CD8-positive, alpha-beta memory T cell (primary cell): ENCODE data around the gene NPBWR2. TPM values are rescaled to one million over a fixed set of nuclear protein-coding genes. Genes with fewer than 3 reads are reported as not detected.
A peak's percentile ranks its signal among the peaks of the same experiment; 100 is the strongest.

ENCODE experiments used
- CTCF ChIA-PET: fragments of 350-600 bp; sonication (Branson Sonifier 250); formaldehyde crosslinking; loops from one replicate; lab custom pipeline; 2021; ENCODE audit warnings: antibody characterized with exemption; lab: Charles Lee
- POLR2A ChIA-PET: fragments of 350-600 bp; sonication (Branson Sonifier 250); formaldehyde crosslinking; loops from one replicate; lab custom pipeline; 2021; ENCODE audit warnings: antibody characterized with exemption; lab: Charles Lee
- DNase-seq, 5 donors: peaks; one replicate each; pipeline versions ENCODE4 v3.0.0 to v3.0.0-alpha.2; 2020 to 2022; ENCODE audit warnings: mixed read lengths in 1 of 5
- H3K27ac ChIP-seq: one replicate; pipeline ENCODE4 v1.7.0; 2013; ENCODE audit warnings: low read depth, mild to moderate bottlenecking, low read length, moderate library complexity
- H3K27me3 ChIP-seq: 2 replicates; pipeline ENCODE4 v1.7.0; 2013; ENCODE audit warnings: low read length, mild to moderate bottlenecking; ENCODE audit not compliant: insufficient read depth, poor library complexity, severe bottlenecking
- H3K36me3 ChIP-seq: 2 replicates; pipeline ENCODE4 v1.7.0; 2013; ENCODE audit warnings: mild to moderate bottlenecking, low read length, moderate library complexity; ENCODE audit not compliant: insufficient read depth
- H3K4me1 ChIP-seq: 2 replicates; pipeline ENCODE4 v1.7.0; 2013; ENCODE audit warnings: mild to moderate bottlenecking, low read length, moderate library complexity; ENCODE audit not compliant: insufficient read depth
- H3K4me3 ChIP-seq: 2 replicates; pipeline ENCODE4 v1.7.0; 2013; ENCODE audit warnings: mild to moderate bottlenecking, low read length
- H3K9me3 ChIP-seq: 2 replicates; pipeline ENCODE4 v1.7.0; 2013; ENCODE audit warnings: mild to moderate bottlenecking, low read length
- H3K27ac Mint-ChIP-seq, 8 donors: one replicate each; pipeline ENCODE4 v1.8.0; 2020 to 2021; ENCODE audit warnings: mixed read lengths in 8 of 8, mild to moderate bottlenecking in 6 of 8, inconsistent platforms in 3 of 8, moderate library complexity in 3 of 8
- H3K27me3 Mint-ChIP-seq, 2 donors: one replicate each; pipeline ENCODE4 v1.8.0; 2020 to 2021; ENCODE audit warnings: mixed read lengths in 2 of 2, mild to moderate bottlenecking in 1 of 2, moderate library complexity in 1 of 2
- H3K36me3 Mint-ChIP-seq, 3 donors: one replicate each; pipeline ENCODE4 v1.8.0; 2020 to 2021; ENCODE audit warnings: mixed read lengths in 3 of 3, inconsistent platforms in 1 of 3, mild to moderate bottlenecking in 1 of 3
- H3K4me1 Mint-ChIP-seq, 3 donors: one replicate each; pipeline ENCODE4 v1.8.0; 2020 to 2021; ENCODE audit warnings: mixed read lengths in 3 of 3, inconsistent platforms in 1 of 3, mild to moderate bottlenecking in 1 of 3
- H3K4me3 Mint-ChIP-seq, 7 donors: one replicate each; pipeline ENCODE4 v1.8.0; 2020 to 2021; ENCODE audit warnings: mixed read lengths in 7 of 7, mild to moderate bottlenecking in 6 of 7, moderate library complexity in 4 of 7, inconsistent platforms in 2 of 7
- H3K9me3 Mint-ChIP-seq, 5 donors: one replicate each; pipeline ENCODE4 v1.8.0; 2020 to 2022; ENCODE audit warnings: mixed read lengths in 5 of 5, mild to moderate bottlenecking in 3 of 5, moderate library complexity in 2 of 5, inconsistent platforms in 1 of 5
- polyA plus RNA-seq: library from polyadenylated mRNA; unstranded; fragments of 300-500 nt; fragmentation: Illumina TruSeq; gene quantifications from one replicate; pipeline ENCODE4 v1.2.3, GENCODE V29; 2021
- total RNA-seq, 2 experiments: library from RNA; stranded (reverse); gene quantifications; one replicate each; pipeline ENCODE4 v1.2.3, GENCODE V29; 2021

The NPBWR2 gene
- total and polyA plus RNA-seq, 3 experiments from 2014 or later, result not detected

GRCh38 chr20:64071341-64072332 lies 35.7 kb downstream of the NPBWR2 start:
- H3K27me3 ChIP-seq, result no peaks in the 10 kb centered on the region
- DNase-seq, result no peak
- Mint-ChIP-seq H3K4me1 (peaks cover 0 to 20% (median 3%) of the 10 kb centered on the region in 3 donors), H3K9me3 (no peaks in the 10 kb centered on the region), H3K4me3 (no peak overlapping the region), H3K27me3 (no peaks in the 10 kb centered on the region), H3K36me3 (peaks cover 0 to 35% (median 0%) of the 10 kb centered on the region in 3 donors), H3K27ac (peak overlapping the region in 2 of 8 donors; percentile 60 to 74)
- POLR2A ChIA-PET, result interaction anchor here (0.7 kb wide), 1 partner anchor 79 kb away, joined by 4 read pairs; no protein-coding TSS in a partner anchor
- H3K4me1 ChIP-seq, result peaks cover 24% of the 10 kb centered on the region
- no peaks in the 10 kb centered on the region for H3K9me3 ChIP-seq
- no peak overlapping the region for H3K27ac ChIP-seq
- CTCF ChIA-PET, result interaction anchor here (0.9 to 1.8 kb wide), 3 partner anchors 9 to 354 kb away, joined by 3 to 4 read pairs (median 3); no protein-coding TSS in a partner anchor
- peaks cover 7% of the 10 kb centered on the region for H3K36me3 ChIP-seq
- no peak overlapping the region for H3K4me3 ChIP-seq

GRCh38 chr20:64070244-64070993 lies 36.9 kb downstream of the NPBWR2 start:
- no peaks in the 10 kb centered on the region for H3K27me3 ChIP-seq
- POLR2A ChIA-PET, result interaction anchor here (1.2 kb wide), 1 partner anchor 9 kb away, joined by 6 read pairs; the partner anchor contains the start of genes OPRL1 and RGS19
- no peaks in the 10 kb centered on the region for H3K9me3 ChIP-seq
- CTCF ChIA-PET, result interaction anchor here (2.2 kb wide), 1 partner anchor 8 kb away, joined by 7 read pairs; no protein-coding TSS in a partner anchor
- H3K36me3 Mint-ChIP-seq, result peaks cover 0 to 28% (median 0%) of the 10 kb centered on the region in 3 donors
- peak overlapping the region in 2 of 8 donors; percentile 11 to 37 for H3K27ac Mint-ChIP-seq
- H3K9me3 Mint-ChIP-seq, result no peaks in the 10 kb centered on the region
- no peak overlapping the region for H3K4me3 Mint-ChIP-seq
- H3K4me1 Mint-ChIP-seq, result peaks cover 10 to 24% (median 13%) of the 10 kb centered on the region in 3 donors
- H3K27ac ChIP-seq, result no peak overlapping the region
- no peak for DNase-seq
- peaks cover 4% of the 10 kb centered on the region for H3K36me3 ChIP-seq
- no peak overlapping the region for H3K4me3 ChIP-seq
- peaks cover 31% of the 10 kb centered on the region for H3K4me1 ChIP-seq
- no peaks in the 10 kb centered on the region for H3K27me3 Mint-ChIP-seq

- Mint-ChIP-seq H3K9me3 (no peaks in the 10 kb centered on the region), H3K36me3 (peaks cover 0 to 24% (median 0%) of the 10 kb centered on the region in 3 donors), H3K27me3 (no peaks in the 10 kb centered on the region), H3K4me3 (no peak overlapping the region), H3K4me1 (peaks cover 14 to 30% (median 17%) of the 10 kb centered on the region in 3 donors), H3K27ac (no peak overlapping the region)
- H3K36me3 ChIP-seq, result no peaks in the 10 kb centered on the region
- H3K27ac ChIP-seq, result no peak overlapping the region
- no peak for DNase-seq
- H3K27me3 ChIP-seq, result no peaks in the 10 kb centered on the region
- ChIA-PET POLR2A (interaction anchor here (1.2 kb wide), 1 partner anchor 10 kb away, joined by 6 read pairs; the partner anchor contains the start of genes OPRL1 and RGS19), CTCF (interaction anchor here (0.7 to 2.2 kb wide), 4 partner anchors 8 to 10 kb away, joined by 3 to 7 read pairs (median 3); partner anchors contain the start of gene RGS19)
- H3K9me3 ChIP-seq, result no peaks in the 10 kb centered on the region
- no peak overlapping the region for H3K4me3 ChIP-seq
- peaks cover 36% of the 10 kb centered on the region for H3K4me1 ChIP-seq
Measured at GRCh38 chr20:64069614-64070243, 37.6 kb downstream of the NPBWR2 start.

GRCh38 chr20:64069209-64069613 lies 38.2 kb downstream of the NPBWR2 start:
- Mint-ChIP-seq H3K27ac (no peak overlapping the region), H3K36me3 (peaks cover 0 to 19% (median 0%) of the 10 kb centered on the region in 3 donors), H3K4me1 (peaks cover 14 to 35% (median 20%) of the 10 kb centered on the region in 3 donors), H3K9me3 (no peaks in the 10 kb centered on the region), H3K4me3 (no peak overlapping the region), H3K27me3 (no peaks in the 10 kb centered on the region)
- H3K4me3 ChIP-seq, result no peak overlapping the region
- no peak overlapping the region for H3K27ac ChIP-seq
- no peaks in the 10 kb centered on the region for H3K36me3 ChIP-seq
- H3K9me3 ChIP-seq, result no peaks in the 10 kb centered on the region
- H3K4me1 ChIP-seq, result peaks cover 36% of the 10 kb centered on the region
- H3K27me3 ChIP-seq, result no peaks in the 10 kb centered on the region
- ChIA-PET POLR2A (interaction anchor here (0.6 to 1.2 kb wide), 2 partner anchors 10 to 90 kb away, joined by 3 to 6 read pairs; partner anchors contain the start of genes OPRL1, RGS19 and SAMD10), CTCF (interaction anchor here (0.7 to 2.2 kb wide), 4 partner anchors 8 to 10 kb away, joined by 3 to 7 read pairs (median 3); partner anchors contain the start of gene RGS19)
- no peak for DNase-seq

DNA sequence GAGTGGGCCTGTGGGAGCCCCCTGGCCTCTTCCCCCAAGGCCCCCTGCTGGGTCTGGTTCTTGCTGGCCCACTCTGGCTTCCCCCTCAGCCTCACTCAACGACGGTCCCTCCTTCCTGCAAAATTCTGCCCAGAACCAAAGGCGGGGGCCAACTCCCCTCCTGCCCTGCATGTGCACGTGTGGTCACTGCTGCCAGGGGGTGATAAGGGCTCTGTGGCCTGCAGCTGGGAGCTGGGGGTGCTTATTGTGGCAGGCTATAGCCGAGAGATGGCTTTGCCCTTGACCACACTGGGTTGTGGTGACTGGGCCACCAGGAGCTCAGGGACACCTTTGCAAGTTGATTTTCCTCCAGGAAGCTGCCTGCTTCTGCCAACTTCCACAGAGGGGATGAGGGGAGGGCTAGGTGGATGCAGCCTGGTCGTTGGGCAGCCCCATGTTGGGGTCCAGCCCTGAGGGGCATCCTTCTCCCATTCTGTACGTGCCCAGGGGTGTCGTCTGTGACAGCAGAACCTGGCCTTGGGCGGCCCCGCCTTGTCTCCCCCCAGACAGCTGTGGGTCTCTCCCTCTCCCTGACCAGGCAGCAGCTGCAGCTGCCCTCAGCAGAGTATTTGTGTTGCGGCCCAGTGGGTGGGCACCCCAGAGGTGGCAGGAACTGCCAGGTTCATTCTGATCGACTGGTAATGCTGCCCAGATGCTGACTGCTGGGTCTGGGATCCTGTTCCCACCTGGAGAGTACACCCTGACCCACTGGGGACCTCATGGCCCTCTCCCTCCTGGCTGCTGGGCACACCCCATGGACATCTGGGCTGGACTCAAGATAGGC lies 38.8 kb downstream of the NPBWR2 start:
- Histone ChIP-seq H3K36me3 (no peaks in the 10 kb centered on the region), H3K4me3 (no peak overlapping the region), H3K27ac (no peak overlapping the region), H3K27me3 (no peaks in the 10 kb centered on the region), H3K4me1 (peaks cover 42% of the 10 kb centered on the region), H3K9me3 (no peaks in the 10 kb centered on the region)
- Mint-ChIP-seq H3K36me3 (peaks cover 0 to 15% (median 0%) of the 10 kb centered on the region in 3 donors), H3K27me3 (no peaks in the 10 kb centered on the region), H3K27ac (peak overlapping the region in 1 of 8 donors; percentile 64), H3K4me1 (peaks cover 20 to 41% (median 24%) of the 10 kb centered on the region in 3 donors), H3K4me3 (no peak overlapping the region), H3K9me3 (no peaks in the 10 kb centered on the region)
- ChIA-PET POLR2A (interaction anchor here (0.6 kb wide), 1 partner anchor 89 kb away, joined by 3 read pairs; the partner anchor contains the start of gene SAMD10), CTCF (interaction anchor here (0.7 to 2.2 kb wide), 4 partner anchors 8 to 30 kb away, joined by 3 to 7 read pairs (median 4); no protein-coding TSS in a partner anchor)
- DNase-seq, result no peak

DNA sequence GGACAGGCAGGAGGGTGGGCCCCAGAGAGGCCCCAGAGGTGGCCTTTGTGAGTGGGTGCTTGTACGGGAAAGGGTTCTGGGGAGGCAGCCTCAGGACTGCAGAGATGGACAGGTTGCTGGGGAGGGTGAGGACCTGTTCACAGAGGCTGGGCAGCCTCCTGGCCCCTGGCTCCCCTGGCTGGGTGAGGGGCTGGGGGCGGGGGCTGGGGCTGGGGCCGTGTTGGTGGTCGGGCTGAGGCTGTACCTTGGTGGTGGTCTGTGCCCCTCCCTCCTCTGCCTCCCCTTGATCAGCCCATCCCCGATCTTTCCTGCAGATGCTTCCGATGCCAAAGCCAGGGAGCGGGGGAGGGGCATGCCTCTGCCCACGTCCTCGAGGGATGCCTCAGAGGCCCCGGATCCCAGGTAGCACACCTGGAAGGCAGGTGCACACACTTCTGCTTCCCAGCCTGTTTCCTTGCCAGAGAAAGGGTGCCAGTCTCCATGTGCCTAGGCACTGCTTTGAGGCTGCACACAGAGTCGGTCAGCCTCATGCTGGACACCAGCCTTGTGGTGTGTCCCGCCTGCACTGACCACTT lies 39.5 kb downstream of the NPBWR2 start:
- POLR2A ChIA-PET, result no interaction called here
- Mint-ChIP-seq H3K27me3 (no peaks in the 10 kb centered on the region), H3K9me3 (no peaks in the 10 kb centered on the region), H3K36me3 (peaks cover 0 to 9% (median 0%) of the 10 kb centered on the region in 3 donors), H3K27ac (peak overlapping the region in 1 of 8 donors; percentile 8), H3K4me1 (peaks cover 21 to 44% (median 24%) of the 10 kb centered on the region in 3 donors), H3K4me3 (no peak overlapping the region)
- Histone ChIP-seq H3K27ac (no peak overlapping the region), H3K27me3 (no peaks in the 10 kb centered on the region), H3K9me3 (no peaks in the 10 kb centered on the region), H3K4me1 (peaks cover 44% of the 10 kb centered on the region), H3K36me3 (no peaks in the 10 kb centered on the region), H3K4me3 (no peak overlapping the region)
- CTCF ChIA-PET, result interaction anchor here (1.1 to 2.2 kb wide), 3 partner anchors 10 to 29 kb away, joined by 4 to 7 read pairs (median 4); partner anchors contain the start of gene LKAAEAR1
- no peak for DNase-seq
